GM12801 (cell line): Measurements from ENCODE around the gene CLN5.

Experiments
- CTCF ChIP-seq: IDR thresholded peaks from one replicate; pipeline ENCODE4 v1.5.1; 2011; ENCODE audit warnings: control low read depth; ENCODE audit not compliant: insufficient read length; ENCODE audit errors: extremely low read depth

The CLN5 gene

GRCh38 chr13:76994281-76994680 lies 2.4 kb downstream of the CLN5 start:
- TF ChIP-seq CTCF = no peak

DNA sequence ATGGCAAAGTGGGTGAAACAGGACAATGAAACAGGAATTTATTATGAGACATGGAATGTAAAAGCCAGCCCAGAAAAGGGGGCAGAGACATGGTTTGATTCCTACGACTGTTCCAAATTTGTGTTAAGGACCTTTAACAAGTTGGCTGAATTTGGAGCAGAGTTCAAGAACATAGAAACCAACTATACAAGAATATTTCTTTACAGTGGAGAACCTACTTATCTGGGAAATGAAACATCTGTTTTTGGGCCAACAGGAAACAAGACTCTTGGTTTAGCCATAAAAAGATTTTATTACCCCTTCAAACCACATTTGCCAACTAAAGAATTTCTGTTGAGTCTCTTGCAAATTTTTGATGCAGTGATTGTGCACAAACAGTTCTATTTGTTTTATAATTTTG lies 8.6 kb downstream of the CLN5 start:
- no peak for TF ChIP-seq CTCF

GRCh38 chr13:77001540-77001939 lies 9.7 kb downstream of the CLN5 start:
- no peak for TF ChIP-seq CTCF

GRCh38 chr13:77001963-77002587 lies 10.2 kb downstream of the CLN5 start:
- no peak for TF ChIP-seq CTCF

GRCh38 chr13:77002590-77003190 lies 10.8 kb downstream of the CLN5 start:
- no peak for TF ChIP-seq CTCF

GRCh38 chr13:77009011-77009410 lies 17.1 kb downstream of the CLN5 start:
- TF ChIP-seq CTCF = no peak

GRCh38 chr13:77013853-77014542 lies 22.1 kb downstream of the CLN5 start:
- TF ChIP-seq CTCF = no peak
